Fibroblast of gingiva (primary cell): ENCODE results near the gene OR1L6.
A peak's percentile ranks its signal among the peaks of the same experiment; 100 is the strongest.

Source experiments
- DNase-seq: peaks from one replicate; pipeline ENCODE4 v3.0.0-alpha.2; 2011; ENCODE audit warnings: low read depth

Gene OR1L6, protein sequence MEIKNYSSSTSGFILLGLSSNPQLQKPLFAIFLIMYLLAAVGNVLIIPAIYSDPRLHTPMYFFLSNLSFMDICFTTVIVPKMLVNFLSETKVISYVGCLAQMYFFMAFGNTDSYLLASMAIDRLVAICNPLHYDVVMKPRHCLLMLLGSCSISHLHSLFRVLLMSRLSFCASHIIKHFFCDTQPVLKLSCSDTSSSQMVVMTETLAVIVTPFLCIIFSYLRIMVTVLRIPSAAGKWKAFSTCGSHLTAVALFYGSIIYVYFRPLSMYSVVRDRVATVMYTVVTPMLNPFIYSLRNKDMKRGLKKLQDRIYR

DNA sequence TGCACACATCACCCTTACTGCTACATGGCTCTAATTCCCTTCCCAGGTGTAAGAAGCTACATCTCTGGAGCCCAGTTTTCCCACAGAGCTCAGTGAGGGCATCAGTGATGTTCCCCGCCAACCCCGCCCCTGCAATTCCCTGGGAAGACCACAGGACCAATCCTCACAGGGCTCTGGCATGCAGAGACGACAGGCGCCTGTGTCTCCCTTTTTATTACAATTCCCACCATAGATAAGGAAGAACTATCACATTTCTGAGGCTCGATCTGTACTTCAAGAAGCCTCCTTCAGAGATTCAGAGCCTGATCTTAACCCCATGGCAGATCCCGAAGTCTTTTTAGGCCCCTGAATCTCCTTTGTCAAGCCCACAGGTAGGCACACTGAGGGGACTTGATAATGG lies at the start of gene OR1L6:
OR1L6 (plus strand) TSS at position 301 of the 400 bp plus-strand sequence. CDS start 7,545 bp downstream, outside the sequence.
- no peak for DNase-seq

DNA sequence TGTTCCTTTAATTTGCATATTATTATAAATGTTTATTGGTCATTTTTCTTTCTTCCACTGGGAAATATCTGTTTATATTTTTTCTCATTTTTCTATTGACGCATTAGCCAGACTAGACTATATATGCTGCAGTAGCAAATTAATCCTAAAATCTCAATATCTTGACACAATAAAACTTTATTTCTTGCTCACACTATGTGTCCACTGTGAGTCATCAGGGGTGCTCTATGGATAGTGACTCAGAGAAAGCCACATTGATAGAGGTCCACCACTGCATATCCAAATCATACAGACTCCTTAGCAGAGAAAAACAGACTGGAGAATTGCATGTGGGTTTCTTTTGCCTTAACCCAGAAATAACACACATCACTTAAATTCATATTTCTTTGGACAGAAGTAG lies 46.4 kb upstream of the OR1L6 start:
- no peak for DNase-seq

DNA sequence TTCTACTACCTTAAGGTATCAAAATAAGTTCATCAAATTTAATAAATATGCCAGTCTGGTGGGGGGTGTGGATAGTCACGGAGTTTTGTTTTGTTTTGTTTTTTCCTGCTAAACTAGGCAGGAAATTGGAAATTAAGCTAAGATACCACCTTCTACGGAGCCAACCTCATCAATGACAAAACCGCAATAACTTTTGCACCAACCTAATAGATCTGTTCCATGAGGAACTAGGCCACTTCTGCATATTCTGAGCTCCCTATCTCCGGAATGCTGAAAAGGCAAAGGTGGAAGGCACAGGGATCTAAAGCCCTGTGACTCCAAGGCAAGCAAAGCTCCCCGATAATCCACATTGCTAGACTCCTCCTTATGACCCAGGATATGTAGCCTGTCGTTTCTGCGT lies 24.1 kb upstream of the OR1L6 start:
- no peak for DNase-seq

DNA sequence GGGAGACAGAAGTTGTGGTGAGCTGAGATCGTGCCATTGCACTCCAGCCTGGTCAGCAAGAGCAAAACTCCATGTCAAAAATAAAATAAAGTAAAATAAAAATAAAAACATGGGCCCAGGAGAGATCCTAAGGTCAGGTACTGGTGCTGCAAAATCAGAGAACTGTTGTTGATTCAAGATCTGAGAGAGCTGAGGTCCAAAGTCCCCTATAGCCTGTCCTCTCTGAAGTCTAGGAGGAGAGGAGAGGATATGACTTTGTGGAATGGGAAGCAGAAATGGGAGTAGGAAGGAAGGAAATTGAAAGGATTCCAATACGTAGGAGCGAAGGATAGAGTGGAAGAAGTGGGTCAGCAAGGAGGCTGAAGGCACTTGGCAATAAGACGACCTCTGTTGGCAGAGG lies 22.9 kb upstream of the OR1L6 start:
- DNase-seq, result no peak

DNA sequence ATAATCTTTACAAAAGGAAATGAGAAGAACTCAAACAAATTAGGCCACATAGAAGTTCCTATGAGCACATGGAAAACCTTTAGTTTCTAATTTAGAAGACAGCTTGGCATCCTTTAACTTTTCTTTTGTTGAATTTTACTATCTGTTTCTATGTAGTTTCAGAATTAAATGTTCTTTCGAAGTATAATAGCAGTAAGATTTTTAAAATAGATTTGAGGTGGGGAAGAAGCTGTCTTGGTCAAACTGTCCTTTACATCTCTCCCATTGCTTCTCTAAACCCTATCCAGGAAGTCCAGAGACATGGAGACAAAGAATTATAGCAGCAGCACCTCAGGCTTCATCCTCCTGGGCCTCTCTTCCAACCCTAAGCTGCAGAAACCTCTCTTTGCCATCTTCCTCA lies 18.4 kb upstream of the OR1L6 start, which contains the start of gene OR1L4:
OR1L4 (plus strand) TSS at position 301 of the 400 bp plus-strand sequence; CDS start at position 301, 0 bp downstream.
- DNase-seq, result no peak

DNA sequence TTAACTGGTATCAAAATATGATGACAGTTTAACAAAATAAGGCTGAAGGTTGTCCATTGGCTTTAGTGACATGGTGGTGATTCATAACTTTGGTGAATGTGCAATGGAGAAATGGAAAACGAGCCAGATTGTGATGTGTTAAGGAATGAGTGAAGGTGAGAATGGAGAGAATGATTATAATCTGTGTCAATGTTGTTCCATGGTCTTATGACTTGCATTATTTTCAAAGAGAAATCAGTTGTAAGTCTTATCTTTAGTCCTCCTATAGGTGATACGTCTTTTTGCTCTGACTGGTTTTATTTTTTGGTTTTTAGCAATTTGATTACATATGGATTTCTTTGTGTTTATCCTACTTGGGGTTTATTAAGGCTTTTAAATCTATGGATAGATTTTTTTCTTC lies 12.7 kb downstream of the OR1L6 start:
- DNase-seq, result no peak

DNA sequence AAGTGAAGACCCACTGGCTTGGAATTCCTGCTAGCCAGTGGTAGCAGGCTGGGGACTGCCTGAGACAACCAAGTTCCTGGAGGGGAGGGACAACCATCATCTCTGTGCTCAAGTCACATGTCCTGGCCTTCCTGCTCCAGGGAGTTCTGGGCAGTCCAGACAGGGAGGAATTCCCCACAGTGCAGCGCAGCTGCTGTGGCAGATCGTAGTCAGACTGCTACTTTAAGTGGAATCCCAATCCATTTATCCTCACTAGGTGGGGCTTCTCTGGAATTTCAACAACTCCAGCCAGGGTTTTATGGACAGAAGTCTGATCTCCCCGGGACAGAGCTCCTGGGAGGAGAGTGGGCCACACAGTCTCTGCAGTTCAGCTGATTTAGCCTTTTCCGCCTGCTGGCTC lies 25.7 kb downstream of the OR1L6 start:
- DNase-seq, result no peak

DNA sequence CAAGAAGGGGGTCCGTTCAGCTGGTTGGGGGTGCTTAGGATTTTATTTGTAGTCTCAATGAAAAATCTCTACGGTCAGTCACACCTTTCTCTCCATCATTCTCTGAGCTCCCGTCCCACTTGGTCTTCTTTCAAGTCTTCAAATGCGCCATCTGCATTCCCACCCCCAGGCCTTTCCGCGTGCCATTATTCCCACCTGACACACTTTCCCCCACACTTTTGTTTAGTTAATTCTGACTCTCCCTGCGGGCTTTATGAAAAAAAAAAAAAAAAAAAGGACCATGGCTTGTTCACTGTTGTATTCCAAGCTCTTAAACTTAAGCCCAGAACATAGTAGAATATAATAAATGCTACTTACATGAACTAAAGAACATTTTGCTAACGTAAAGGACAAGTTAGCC lies 34.9 kb downstream of the OR1L6 start:
- DNase-seq, result no peak

DNA sequence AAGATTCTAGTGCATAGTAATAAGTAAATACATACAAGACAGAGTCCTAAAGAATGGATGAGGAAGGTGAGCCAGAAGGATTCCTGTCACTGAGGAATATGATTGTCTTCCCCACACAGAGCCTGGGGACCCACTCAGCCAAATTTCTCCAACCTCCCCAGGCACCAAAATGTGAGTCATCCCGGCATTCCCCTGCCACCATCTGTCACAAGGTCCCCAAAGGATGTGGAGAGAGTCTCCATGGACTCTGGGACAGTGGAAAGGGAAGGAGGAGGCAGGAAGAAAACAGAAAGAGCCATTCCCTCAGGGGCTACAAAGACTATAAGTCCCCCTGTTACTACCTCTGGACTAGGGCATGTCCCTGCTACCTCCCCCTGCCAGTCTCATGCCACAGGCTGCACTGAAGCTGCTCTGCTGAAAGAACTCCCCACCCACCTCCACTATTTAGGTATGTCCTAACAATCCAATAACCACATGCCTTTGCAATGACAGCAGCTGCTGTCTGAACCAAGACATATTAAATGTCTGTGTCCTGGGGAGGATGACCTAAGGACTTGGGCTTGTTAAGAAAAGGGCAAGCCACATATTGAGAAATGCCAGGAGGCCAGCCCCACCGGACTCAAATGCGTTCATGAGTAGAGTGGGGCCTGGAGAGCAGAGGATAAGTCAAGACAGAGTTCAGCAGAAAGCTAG lies 36.0 kb downstream of the OR1L6 start:
- DNase-seq, result peak; percentile 84

DNA sequence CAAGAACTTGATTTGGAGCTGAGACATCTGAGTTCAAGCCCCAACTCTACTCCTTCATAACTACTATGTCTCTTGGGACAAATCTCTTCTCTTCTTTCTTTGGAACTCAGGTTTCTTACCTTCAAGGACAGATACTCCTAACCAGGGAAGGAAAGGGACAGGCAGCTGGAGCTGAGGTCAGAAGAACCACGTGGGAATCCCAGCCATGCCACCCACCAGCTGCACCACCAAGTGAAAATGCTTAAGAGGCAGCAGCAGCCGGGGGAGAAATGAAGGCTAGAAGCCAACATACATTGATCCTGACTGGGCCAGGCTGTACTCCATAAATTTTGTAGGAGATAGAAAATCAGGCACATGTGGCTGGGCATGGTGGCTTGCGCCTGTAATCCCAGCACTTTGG lies 37.1 kb downstream of the OR1L6 start:
- DNase-seq, result no peak

DNA sequence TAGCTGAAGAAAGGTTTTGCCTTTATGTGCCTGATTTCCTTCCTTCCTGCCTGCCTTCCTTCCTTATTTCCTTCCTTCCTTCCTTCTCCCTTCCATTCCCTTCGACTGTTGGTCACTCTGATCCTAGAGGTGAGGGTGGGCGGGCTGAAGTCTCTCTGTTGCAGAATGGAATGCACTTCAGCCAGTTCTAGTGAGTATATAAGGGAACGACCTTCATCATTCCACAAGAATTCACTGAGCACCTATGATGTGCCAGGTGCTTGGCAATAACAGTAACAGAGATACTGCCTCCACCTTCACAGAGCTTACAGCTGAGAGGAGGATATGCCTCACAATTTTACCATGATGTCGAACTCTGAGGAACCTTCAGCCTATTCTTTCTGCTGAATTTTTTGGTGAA lies 37.9 kb downstream of the OR1L6 start:
- no peak for DNase-seq

DNA sequence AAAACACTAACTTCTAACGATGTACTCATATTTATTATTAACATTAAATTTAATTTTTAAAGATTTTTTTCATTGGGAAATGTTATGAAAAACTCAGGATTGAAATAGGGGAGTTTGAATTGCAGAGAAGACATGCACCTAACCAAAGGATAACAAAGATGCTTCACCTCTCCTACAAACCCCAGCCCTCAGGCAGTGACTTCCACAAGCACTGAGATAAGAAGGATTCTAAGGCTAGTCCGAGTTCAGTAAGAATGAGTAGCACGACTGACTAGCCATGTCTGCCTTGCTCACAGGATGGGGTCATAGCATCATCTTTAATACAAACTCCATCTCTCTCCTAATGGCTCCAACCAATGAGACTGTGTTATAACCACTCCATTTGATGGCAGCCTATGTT lies 39.6 kb downstream of the OR1L6 start:
- DNase-seq, result no peak

DNA sequence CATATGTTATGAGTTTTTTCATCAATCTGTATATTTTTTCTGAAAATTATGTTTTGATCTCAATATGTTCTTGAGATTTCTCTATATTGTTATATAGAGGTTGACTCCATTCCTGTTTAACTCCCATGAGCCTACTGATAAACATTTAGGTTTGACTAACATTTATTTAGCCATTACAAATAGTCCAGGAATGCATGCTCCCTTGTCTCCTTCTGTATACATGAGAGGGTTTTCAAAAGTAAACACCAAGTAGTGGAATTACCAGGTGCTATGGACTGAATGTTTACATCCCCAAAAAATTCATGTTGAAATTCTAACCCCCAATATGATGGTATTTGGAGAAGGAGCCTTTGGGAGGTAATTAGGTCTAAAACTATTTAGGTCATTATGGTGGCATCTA lies 43.2 kb downstream of the OR1L6 start:
- DNase-seq, result no peak

DNA sequence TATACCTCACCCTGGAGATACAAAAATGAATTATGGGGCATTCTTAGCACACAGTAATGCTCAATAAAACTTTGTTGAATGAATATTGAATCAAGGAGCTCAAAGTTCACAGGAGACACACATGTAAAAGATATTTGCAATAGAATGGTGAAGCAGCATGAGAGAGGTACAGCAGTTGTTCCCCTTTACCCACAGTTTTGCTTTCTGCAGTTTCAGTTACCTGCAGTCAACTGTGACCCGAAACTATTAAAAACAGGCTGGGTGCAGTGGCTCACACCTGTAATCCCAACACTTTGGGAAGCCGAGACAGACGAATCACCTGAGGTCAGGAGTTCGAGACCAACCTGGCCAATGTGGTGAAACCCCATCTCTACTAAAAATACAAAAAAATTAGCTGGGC lies 44.2 kb downstream of the OR1L6 start:
- DNase-seq, result no peak

DNA sequence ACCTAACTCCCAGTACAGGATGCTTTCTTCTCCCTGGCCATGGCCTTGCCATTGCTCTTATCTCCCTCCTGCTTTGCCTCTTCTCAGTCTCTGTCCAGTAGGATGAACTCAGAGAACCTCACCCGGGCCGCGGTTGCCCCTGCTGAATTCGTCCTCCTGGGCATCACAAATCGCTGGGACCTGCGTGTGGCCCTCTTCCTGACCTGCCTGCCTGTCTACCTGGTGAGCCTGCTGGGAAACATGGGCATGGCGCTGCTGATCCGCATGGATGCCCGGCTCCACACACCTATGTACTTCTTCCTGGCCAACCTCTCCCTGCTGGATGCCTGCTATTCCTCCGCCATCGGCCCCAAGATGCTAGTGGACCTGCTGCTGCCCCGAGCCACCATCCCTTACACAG lies 46.7 kb downstream of the OR1L6 start, which contains the start of gene OR5C1:
OR5C1 (plus strand) TSS at position 103 of the 400 bp plus-strand sequence; CDS start at position 103, 0 bp downstream.
- DNase-seq, result no peak

DNA sequence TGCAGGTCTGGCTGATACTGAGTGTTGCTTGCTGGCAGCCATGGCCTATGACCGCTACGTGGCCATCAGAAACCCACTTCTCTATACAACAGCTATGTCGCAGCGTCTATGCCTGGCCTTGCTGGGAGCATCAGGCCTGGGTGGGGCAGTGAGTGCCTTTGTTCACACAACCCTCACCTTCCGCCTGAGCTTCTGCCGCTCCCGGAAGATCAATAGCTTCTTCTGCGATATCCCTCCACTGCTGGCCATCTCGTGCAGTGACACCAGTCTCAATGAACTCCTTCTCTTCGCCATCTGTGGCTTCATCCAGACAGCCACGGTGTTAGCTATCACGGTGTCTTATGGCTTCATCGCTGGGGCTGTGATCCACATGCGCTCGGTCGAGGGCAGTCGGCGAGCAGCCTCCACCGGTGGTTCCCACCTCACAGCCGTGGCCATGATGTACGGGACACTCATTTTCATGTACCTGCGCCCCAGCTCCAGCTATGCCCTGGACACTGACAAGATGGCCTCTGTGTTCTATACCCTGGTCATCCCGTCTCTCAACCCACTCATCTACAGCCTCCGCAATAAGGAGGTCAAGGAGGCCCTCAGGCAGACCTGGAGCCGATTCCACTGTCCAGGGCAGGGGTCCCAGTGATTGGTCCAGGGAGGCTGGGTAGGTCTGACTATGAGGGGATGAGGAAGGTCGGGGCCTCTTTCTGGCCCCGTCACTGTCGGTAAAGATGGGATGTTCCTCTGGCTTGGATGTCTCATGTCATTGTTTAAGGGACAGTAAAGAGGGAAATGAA lies 47.3 kb downstream of the OR1L6 start:
- no peak for DNase-seq

DNA sequence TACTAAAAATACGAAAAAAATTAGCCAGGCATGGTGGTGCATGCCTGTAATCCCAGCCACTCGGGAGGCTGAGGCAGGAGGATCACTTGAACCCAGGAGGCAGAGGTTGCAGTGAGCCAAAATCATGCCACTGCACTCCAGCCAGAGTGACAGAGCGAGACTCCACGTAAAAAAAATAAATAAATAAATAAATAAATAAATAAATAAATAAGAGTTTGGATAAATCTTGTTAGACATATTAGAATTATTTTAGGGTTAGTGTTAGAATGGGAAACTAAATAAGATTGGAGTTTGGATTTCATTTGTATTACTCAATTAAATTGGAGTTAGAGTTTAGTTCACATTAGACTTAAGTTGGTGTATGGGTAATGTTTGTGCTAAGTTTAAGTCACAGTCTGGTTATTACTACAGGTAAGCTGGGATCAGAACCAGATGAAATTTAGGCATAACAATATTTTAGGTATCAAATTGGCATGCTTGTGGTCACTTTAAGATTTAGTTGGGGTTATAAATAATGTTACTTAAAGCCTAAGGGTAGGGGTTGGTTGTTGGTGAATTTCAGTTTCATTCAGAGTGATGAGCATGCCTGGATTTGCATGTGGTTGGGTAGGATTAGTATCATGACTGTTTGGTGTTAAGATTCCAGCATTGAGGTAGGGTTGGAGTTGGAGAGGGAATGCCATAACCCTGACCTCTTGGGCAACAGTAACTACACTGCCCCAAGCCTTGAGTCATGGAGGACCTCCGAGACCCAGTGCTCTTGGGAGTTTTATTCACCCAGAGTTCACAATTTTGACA lies 50.0 kb downstream of the OR1L6 start:
- DNase-seq, result no peak

DNA sequence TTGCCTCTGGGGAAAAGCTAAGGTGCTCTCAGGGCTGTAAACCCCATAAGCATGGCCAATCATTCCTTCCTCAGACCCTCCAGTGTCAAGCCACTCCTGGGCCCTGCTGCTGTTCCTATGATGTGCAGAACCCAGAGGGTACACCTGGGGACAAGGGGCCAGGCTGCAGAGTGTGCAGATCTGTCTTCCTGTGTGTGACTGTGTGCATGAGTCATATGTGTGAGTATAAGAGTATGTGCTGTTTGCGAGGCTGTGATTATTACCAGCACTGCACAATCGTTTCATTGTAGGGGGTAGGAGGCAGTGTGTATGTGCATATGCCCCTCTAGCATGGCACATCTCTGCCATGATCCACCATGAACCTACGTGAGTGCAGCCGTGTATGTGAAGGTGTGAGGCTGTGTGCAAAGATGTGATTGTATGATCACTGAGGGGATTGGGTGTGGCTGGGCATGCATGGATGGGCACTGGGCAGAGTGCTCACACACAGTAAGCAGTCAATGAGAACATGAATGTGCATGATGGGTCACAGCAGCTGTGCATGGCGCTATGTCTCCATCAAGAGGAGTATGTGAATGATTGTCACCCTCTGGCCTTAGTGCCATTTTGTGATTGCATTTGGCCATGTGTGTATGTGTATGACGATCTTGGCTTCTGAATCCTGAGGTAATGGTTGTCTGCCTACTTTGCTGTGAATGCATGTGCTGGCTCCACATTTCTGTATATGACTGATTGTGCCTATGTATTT lies 55.4 kb downstream of the OR1L6 start:
- no peak for DNase-seq
